ENCODE results near the gene ERICH2.

The ERICH2 gene

GRCh38 chr2:170783549-170783948, 13.4 kb downstream of the ERICH2 start:
- TF ChIP-seq GATA2 (IDR thresholded peaks at IDR 0.05; ENCODE audit: low read depth, low read length) = no peak
- TF ChIP-seq GATA3 (IDR thresholded peaks at IDR 0.05; ENCODE audit: low read depth, low read length) = no peak

- TF ChIP-seq GATA3 (IDR thresholded peaks at IDR 0.05; ENCODE audit: low read depth, low read length) = no peak
- TF ChIP-seq GATA2 (IDR thresholded peaks at IDR 0.05; ENCODE audit: low read depth, low read length) = no peak
Observed at GRCh38 chr2:170798996-170799395, 28.8 kb downstream of the ERICH2 start.

- no peak for TF ChIP-seq GATA2 (IDR thresholded peaks at IDR 0.05; ENCODE audit: low read depth, low read length)
- TF ChIP-seq GATA3 (IDR thresholded peaks at IDR 0.05; ENCODE audit: low read depth, low read length) = no peak
Observed at GRCh38 chr2:170806548-170806947, 36.4 kb downstream of the ERICH2 start.

- TF ChIP-seq GATA3 (IDR thresholded peaks at IDR 0.05; ENCODE audit: low read depth, low read length) (no peak), GATA2 (IDR thresholded peaks at IDR 0.05; ENCODE audit: low read depth, low read length) (no peak)
Observed at GRCh38 chr2:170812710-170813600, 42.8 kb downstream of the ERICH2 start.

GRCh38 chr2:170813611-170814532, 43.7 kb downstream of the ERICH2 start:
- TF ChIP-seq GATA3 (IDR thresholded peaks at IDR 0.05; ENCODE audit: low read depth, low read length) (no peak), GATA2 (IDR thresholded peaks at IDR 0.05; ENCODE audit: low read depth, low read length) (no peak)

GRCh38 chr2:170814533-170815230, 44.5 kb downstream of the ERICH2 start:
- TF ChIP-seq GATA2 (IDR thresholded peaks at IDR 0.05; ENCODE audit: low read depth, low read length) = no peak
- no peak for TF ChIP-seq GATA3 (IDR thresholded peaks at IDR 0.05; ENCODE audit: low read depth, low read length)

GRCh38 chr2:170815311-170815710, 45.1 kb downstream of the ERICH2 start:
- TF ChIP-seq GATA3 (IDR thresholded peaks at IDR 0.05; ENCODE audit: low read depth, low read length) (no peak), GATA2 (IDR thresholded peaks at IDR 0.05; ENCODE audit: low read depth, low read length) (no peak)

- TF ChIP-seq GATA3 (IDR thresholded peaks at IDR 0.05; ENCODE audit: low read depth, low read length) = no peak
- TF ChIP-seq GATA2 (IDR thresholded peaks at IDR 0.05; ENCODE audit: low read depth, low read length) = no peak
Observed at GRCh38 chr2:170815746-170816503, 45.7 kb downstream of the ERICH2 start.

- no peak for TF ChIP-seq GATA3 (IDR thresholded peaks at IDR 0.05; ENCODE audit: low read depth, low read length)
- no peak for TF ChIP-seq GATA2 (IDR thresholded peaks at IDR 0.05; ENCODE audit: low read depth, low read length)
Observed at GRCh38 chr2:170816504-170817092, 46.4 kb downstream of the ERICH2 start, which contains the start of gene GAD1. Gene GAD1 (plus strand): TSS chr2:170816887. CDS start chr2:170818592, 1,705 bp downstream.

- TF ChIP-seq GATA3 (IDR thresholded peaks at IDR 0.05; ENCODE audit: low read depth, low read length) = no peak
Observed at GRCh38 chr2:170817093-170818035, 47.2 kb downstream of the ERICH2 start.

GRCh38 chr2:170818036-170818751, 48.0 kb downstream of the ERICH2 start:
- no peak for TF ChIP-seq GATA3 (IDR thresholded peaks at IDR 0.05; ENCODE audit: low read depth, low read length)
- TF ChIP-seq GATA2 (IDR thresholded peaks at IDR 0.05; ENCODE audit: low read depth, low read length) = no peak

All from SH-SY5Y (cell line).